ENCODE results near the gene ABTB2. TPM values are rescaled to one million over a fixed set of nuclear protein-coding genes. Genes with fewer than 3 reads are reported as not detected.

Gene ABTB2
- total RNA-seq, 4 donors from 2014 or later, result 7.1 to 9.3 (median 7.7) TPM

- no peak for DNase-seq (ENCODE audit: low spot score in 2 of 2)
- peaks cover 0 to 30% (median 11%) of the 10 kb centered on the region in 4 donors for H3K4me1 ChIP-seq
- no peak for TF ChIP-seq EP300 (IDR thresholded peaks at IDR 0.05)
- TF ChIP-seq POLR2A (IDR thresholded peaks at IDR 0.05), result no peak
- no peak for TF ChIP-seq CTCF (IDR thresholded peaks at IDR 0.05)
- no peaks in the 10 kb centered on the region for H3K9me3 ChIP-seq
- H3K27ac ChIP-seq, result peak overlapping the region in 2 of 4 donors; percentile 20 to 32
- no peaks in the 10 kb centered on the region for H3K27me3 ChIP-seq
- 79 to 86% methylated on average over 7 of the region's 7 CpGs for WGBS, 2 donors
- H3K36me3 ChIP-seq, result no peaks in the 10 kb centered on the region
- H3K4me3 ChIP-seq, result no peak overlapping the region
These were observed 42.4 kb downstream of the ABTB2 start for GRCh38 chr11:34315394-34315793.

- no peak for DNase-seq (ENCODE audit: low spot score in 2 of 2)
- peaks cover 0 to 30% (median 11%) of the 10 kb centered on the region in 4 donors for H3K4me1 ChIP-seq
- no peak overlapping the region for H3K27ac ChIP-seq
- 92 to 93% methylated on average over 10 of the region's 10 CpGs for WGBS, 2 donors
- no peaks in the 10 kb centered on the region for H3K36me3 ChIP-seq
- H3K27me3 ChIP-seq, result no peaks in the 10 kb centered on the region
- no peaks in the 10 kb centered on the region for H3K9me3 ChIP-seq
- TF ChIP-seq POLR2A (IDR thresholded peaks at IDR 0.05), result no peak
- TF ChIP-seq CTCF (IDR thresholded peaks at IDR 0.05), result no peak
- no peak for TF ChIP-seq EP300 (IDR thresholded peaks at IDR 0.05)
- no peak overlapping the region for H3K4me3 ChIP-seq
These were observed 42.9 kb downstream of the ABTB2 start for GRCh38 chr11:34314936-34315335.

GRCh38 chr11:34314176-34314575 lies 43.6 kb downstream of the ABTB2 start:
- 95% methylated on average over 6 of the region's 6 CpGs for WGBS, 2 donors
- Histone ChIP-seq H3K27me3 (no peaks in the 10 kb centered on the region), H3K4me3 (no peak overlapping the region), H3K27ac (no peak overlapping the region), H3K36me3 (no peaks in the 10 kb centered on the region), H3K9me3 (no peaks in the 10 kb centered on the region), H3K4me1 (peaks cover 0 to 32% (median 12%) of the 10 kb centered on the region in 4 donors)
- TF ChIP-seq CTCF (IDR thresholded peaks at IDR 0.05) (no peak), EP300 (IDR thresholded peaks at IDR 0.05) (no peak), POLR2A (IDR thresholded peaks at IDR 0.05) (no peak)
- no peak for DNase-seq (ENCODE audit: low spot score in 2 of 2)

- WGBS, 2 donors, result 80 to 84% methylated on average over 4 to 6 of the region's 6 CpGs
- Histone ChIP-seq H3K27ac (no peak overlapping the region), H3K27me3 (no peaks in the 10 kb centered on the region)
These were observed 44.7 kb downstream of the ABTB2 start for GRCh38 chr11:34313099-34313517.

GRCh38 chr11:34311126-34311525 lies 46.7 kb downstream of the ABTB2 start:
- DNase-seq (ENCODE audit: low spot score in 2 of 2), result no peak
- H3K27ac ChIP-seq, result no peak overlapping the region
- H3K4me1 ChIP-seq, result peaks cover 0 to 22% (median 8%) of the 10 kb centered on the region in 4 donors
- no peaks in the 10 kb centered on the region for H3K27me3 ChIP-seq
- WGBS, 2 donors, result 85 to 88% methylated on average over 4 of the region's 4 CpGs
- no peaks in the 10 kb centered on the region for H3K36me3 ChIP-seq
- no peaks in the 10 kb centered on the region for H3K9me3 ChIP-seq
- TF ChIP-seq CTCF (IDR thresholded peaks at IDR 0.05) (no peak), EP300 (IDR thresholded peaks at IDR 0.05) (no peak), POLR2A (IDR thresholded peaks at IDR 0.05) (no peak)
- no peak overlapping the region for H3K4me3 ChIP-seq

More at GRCh38 chr11:34313099-34313517, 44.7 kb downstream of the ABTB2 start:
- H3K4me3 ChIP-seq, result no peak overlapping the region
- no peaks in the 10 kb centered on the region for H3K36me3 ChIP-seq
- no peaks in the 10 kb centered on the region for H3K9me3 ChIP-seq
- TF ChIP-seq CTCF (IDR thresholded peaks at IDR 0.05) (no peak), POLR2A (IDR thresholded peaks at IDR 0.05) (no peak), EP300 (IDR thresholded peaks at IDR 0.05) (no peak)
- H3K4me1 ChIP-seq, result peaks cover 0 to 37% (median 13%) of the 10 kb centered on the region in 4 donors
- DNase-seq (ENCODE audit: low spot score in 2 of 2), result no peak

All from tibial nerve (tissue), 4 donors.